GM19240 (cell line): ENCODE results near the gene FAM72B.
"Not testable (repeated sequence)": the region's sequence is repeated elsewhere in the genome, so short reads cannot be mapped to it uniquely, and the experiment has no call there.

Experiments
- DNase-seq: peaks from one replicate; pipeline ENCODE4 v3.0.0; 2011; ENCODE audit warnings: low spot score; ENCODE audit not compliant: insufficient read length

Gene FAM72B

DNA sequence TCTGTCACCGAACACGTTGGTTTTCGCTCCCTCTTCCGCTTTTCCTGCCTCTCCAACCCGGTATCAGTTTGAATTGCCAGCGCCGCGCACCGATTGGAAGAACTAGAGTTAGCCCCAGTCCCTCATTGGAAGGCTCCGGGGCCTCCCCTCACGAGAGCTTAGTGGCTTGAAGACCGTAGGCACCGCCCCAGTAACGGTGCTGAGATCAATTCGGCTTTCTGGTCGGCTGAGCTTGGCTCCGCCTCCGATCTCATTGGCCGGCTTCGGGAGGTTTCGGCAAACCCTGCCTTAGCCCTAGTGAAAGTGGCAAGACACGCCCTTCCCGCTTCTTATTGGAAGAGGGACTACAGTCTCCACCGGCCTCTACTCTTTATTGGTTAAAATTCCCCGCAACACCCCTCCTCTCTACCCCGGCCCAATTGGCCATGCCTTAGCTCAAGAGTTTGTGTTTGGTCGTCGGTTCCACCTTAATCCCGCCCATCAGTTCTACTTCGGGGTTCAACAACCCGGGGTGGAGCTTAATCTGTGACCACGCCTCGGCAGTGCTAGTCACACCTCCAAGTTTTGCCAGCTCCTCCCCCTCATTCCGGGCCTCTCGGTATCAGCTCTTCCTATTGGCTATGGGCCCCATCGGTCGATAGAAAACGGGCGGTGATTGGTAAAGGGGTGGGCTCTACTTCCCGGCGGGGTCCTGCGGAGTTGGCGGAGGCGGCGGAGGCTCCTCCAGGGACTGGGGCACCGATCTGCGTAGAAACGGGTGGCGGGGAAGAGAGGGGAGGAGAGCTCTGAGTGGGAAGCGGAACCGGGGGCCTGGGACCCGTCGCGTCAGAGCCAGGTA, at the start of gene FAM72B, which contains the start of gene SRGAP2C:
Gene FAM72B, minus strand, starts transcription at position 51 of the 838 bp plus-strand sequence. CDS start 851 bp downstream, outside the sequence.
Gene SRGAP2C, plus strand, starts transcription at position 686 of the 838 bp plus-strand sequence. CDS start 2,472 bp downstream, outside the sequence.
- peak; percentile 11 for DNase-seq

DNA sequence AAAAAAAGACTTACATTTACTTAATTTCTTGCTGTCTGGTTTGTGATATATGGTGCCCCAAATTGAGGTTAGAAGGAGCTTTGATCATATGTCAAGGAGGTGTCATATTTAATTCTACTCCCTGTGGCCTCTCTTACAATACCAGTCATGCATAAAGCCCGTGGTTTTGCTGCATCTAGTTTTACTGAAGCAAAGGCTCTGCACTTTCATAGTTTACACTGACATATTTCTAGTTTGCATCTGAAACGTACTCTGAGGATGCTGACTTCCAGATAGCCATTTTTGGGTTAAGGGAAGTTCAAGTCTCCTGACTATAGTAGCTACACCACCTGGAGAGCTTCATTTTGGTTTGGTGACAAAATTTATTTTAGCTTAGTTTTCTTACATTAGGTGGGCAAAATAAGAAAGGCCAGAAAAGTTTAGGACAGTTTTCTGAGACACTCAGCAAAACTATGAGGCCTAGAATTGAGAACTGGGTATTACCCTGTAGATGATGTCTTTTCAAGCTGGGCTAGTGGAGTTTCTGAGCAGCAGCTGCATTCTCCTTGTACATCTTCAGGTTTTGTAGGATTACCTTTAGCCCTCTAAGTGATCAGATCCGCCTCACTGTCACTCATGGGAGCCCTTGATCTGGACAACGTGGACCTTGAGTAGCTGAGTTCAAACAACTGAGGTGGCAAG, 48.4 kb upstream of the FAM72B start:
- not testable (repeated sequence) for DNase-seq

DNA sequence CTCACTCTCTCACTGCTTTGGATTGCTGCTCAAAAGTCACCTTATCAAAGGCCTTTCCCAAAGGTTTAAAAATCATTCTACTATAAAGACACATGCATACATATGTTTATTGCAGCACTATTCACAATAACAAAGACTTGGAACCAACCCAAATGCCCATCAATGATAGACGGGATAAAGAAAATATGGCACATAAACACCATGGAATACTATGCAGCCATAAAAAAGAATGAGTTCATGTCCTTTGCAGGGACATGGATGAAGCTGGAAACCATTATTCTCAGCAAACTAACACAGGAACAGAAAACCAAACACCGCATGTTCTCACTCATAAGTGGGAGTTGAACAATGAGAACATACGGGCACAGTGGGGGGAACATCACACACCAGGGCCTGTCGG, 46.5 kb upstream of the FAM72B start:
- DNase-seq, result not testable (repeated sequence)

DNA sequence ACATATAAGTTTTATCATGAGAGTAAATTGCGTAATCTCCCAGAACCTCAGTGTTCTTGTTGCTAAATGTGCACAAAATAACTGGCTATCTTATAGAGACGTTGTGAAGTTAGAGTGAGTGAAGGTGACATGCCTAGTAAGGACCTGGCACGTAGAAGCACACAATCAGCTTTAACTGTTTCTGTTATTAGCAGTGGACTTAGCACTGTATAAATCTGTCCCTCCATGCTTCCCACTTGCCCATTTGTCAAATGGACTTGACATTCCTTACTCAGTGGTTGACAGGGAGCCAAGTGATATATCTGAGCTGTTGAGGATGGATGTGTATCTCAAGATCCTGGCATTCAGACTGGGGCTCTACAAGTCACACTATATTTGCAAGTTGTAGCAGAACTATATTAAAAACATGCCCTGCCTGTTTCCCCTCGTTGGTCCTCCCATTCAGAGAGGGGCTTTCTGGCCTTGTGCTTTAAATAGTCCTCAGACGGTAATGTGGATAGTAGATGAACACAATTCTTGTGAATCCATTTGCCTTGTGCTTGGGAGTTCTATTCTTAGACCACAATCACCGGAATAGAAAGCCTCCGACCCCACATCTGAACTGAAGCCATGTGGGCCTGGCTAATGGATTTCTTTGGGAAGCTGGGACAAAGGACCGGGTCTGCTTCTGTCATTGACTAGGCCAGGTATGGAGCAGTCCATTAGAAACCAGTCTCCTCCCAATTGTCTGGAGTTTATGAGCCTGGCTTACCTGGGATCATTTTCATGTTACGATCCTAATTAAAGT, 43.6 kb upstream of the FAM72B start:
- not testable (repeated sequence) for DNase-seq

GRCh38 chr1:121226925-121227324, 42.8 kb upstream of the FAM72B start:
- DNase-seq, result not testable (repeated sequence)

DNA sequence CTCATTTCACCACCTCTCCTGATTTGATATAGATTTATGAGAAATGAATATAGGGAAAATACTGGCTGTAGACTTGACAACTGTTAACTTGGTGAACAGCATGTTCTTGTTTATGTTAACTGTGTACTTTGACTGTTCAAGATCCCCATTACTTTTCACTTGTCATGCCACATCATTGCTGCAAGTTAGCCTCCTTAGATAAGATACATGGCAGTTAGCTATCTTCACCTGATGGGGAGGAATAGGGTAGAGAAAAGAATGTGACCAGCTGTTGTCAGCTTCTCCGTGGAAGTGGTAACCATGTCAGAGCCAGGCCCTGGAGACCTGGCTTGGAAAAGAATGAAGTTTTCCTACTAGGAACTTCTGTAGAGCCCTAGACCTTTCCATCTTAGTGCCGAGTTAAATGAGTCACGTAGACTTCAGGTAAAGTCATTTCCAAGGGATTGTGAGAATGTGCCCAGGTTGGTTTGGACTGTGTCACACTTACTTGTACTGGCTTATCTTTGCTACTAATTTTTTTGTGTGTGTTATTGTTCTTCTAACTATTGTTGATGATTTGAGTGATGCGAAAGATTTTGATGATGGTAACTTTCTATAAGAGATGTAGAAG, 42.3 kb upstream of the FAM72B start:
- not testable (repeated sequence) for DNase-seq

DNA sequence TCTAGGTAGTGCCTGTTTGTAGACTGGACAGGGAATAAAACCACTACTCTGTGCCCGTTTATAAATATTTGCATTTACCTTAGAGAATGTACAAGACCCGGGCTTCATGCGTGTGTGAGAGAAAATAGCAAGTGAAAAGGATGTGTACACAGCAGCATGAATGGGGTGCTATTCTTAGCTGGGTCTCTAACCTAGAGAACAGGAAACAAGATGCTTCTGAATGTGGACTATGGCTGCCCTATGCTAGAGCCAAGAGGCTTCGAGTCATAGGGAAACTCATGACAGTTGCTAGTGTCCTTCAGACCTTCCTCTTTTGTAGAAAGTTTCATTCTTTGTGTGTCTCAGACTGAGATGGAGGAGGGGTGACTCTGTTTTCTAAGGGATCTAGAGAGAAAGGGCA, 40.6 kb upstream of the FAM72B start:
- DNase-seq, result not testable (repeated sequence)

- DNase-seq, result not testable (repeated sequence)
Observed at GRCh38 chr1:121221770-121222169, 37.6 kb upstream of the FAM72B start.

DNA sequence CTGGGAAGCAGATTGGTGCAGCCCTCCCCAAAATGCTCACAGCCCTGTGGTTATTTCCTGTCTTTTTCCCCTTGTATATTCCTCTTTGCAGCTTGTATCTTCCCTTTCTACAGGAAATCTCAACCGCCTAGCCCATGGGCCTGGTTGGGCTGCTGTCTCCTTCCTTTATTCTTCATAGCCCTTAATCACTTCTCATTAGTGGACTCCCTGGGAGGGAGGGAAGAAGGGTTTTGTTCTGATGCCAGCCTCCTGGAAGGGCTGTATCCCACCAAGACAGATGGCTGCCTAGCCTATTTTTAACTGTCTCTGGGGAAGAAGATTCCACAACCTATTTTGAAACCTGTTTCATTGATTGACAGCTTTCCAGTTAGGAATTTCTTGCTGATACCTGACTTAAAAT, 32.5 kb upstream of the FAM72B start:
- DNase-seq, result not testable (repeated sequence)

DNA sequence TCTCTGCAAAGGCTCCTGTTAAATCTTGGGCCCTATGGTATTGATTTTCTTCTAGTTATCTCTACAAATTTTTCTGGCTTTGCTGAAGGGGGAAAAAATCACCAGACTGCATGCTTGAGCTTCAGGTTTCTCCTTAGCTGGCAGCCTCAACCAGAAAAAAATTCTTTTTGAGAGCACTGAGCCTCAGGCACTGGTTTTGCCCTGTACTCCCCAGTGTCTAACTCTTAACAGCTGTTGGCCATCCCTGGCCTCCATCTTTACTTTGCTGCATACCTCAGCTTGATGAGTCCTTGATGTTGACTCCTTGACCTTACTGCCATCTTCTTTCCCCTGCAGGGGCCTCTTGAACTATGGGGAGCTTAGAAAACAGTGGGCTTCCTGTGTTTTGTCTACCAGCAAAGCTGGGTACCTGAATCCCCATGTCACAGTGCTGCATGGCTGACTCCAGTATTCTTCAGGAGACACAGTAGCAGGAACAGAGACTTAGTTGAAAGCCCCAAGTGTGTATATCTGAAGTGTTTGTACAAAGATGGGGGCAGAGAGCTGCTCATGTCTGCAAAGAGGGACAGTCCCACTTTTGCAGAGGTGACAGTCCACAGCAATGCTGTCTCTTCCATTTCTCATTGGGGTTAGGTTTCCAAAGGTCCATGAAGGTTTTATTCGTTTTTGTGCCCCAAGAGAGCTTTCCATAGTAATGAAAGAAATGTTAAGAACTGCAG, 31.7 kb upstream of the FAM72B start:
- DNase-seq, result not testable (repeated sequence)

DNA sequence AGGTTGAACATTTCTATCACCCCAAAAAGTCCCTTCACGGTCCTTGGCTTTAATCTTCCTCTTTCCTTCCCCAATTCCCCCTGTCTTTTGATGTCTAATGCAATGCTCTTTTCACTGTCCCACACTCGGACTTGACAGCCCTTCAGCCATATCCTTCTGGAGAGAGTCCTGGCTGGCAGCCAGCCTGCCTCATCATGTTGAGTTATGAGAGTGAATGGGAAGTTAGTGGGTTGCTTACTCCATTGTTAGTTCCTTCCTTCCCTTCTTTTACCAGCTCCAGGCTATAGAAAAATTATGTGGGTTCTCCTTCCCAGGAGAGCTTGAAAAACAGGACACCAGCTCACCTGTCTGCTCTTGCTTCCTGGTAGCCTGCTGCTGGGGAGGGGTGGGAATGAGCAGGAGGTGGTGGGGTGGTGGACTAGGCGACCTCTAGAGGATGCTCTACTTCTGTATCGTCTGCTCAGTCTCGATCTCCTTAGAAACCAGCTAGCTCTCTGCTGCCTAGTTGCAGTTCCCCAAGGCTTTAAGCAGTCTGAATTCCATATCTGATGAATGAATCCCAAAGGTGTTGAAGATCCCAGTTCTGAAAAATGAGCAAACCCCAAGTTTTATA, 30.5 kb upstream of the FAM72B start:
- not testable (repeated sequence) for DNase-seq

DNA sequence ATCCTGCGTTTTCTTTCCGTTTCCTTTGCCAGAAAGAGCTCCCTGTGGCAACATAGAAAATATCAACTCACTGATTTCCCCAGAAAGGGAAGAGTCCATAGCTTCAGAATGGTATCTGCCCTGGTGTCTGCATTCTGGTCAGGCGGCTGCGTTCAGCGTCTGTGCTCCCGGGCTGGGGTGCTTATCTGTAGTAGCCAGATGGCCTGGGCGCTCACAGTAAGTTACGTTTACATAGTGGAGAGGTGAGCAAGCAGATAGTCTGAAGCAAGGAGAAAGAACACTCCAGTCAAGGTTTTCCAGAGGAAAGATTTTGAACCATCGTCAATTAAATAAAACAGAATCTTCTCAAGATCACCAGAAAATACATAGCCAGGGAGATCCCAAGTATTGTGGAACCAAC, 29.4 kb upstream of the FAM72B start:
- not testable (repeated sequence) for DNase-seq

- not testable (repeated sequence) for DNase-seq
Observed at GRCh38 chr1:121210778-121211177, 26.6 kb upstream of the FAM72B start.

GRCh38 chr1:121208375-121208774, 24.2 kb upstream of the FAM72B start:
- not testable (repeated sequence) for DNase-seq

GRCh38 chr1:121207328-121207727, 23.2 kb upstream of the FAM72B start:
- DNase-seq, result not testable (repeated sequence)

DNA sequence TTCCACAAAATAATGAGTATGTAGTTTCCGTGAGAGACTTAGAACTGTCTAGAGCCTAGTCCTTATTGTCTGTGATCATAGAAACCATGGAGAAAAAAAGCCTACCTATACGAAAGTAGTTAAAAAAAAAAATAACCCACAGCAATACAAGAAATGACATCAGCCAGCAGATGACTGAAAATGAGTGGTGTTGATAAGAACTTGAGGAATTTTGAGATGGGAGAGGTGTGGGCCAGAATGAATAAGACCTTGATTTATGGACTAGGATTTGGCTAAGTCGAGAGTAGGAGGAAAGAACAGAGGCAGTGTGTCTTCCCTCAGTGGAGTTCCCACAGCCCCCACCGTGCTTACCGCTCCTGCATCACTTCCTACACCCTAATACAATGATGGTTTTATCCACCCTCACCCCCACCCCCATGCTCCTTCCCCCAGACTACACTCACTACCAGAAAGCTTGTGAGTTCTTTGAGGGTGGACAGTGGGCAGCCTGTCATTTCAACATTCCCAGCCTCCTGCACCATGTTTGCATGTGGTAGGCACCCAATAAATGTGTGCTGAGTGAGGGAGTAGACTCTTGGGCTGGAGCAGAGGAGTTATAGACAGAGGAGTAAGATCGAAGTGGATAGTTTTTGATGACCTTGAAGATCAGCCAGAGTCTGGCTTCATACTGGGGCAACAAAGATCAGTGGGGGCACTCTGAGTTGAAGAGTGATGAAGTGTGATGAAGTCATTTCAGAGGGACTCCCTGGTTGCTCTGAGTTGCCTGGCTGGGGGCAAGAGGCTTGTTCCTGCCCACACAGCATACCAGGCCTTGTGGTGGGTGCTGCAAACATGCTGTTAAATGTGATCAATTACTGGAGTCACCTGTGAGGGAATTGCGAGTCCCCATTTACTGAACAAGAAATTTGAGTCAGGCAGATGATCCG, 21.9 kb upstream of the FAM72B start:
- not testable (repeated sequence) for DNase-seq

DNA sequence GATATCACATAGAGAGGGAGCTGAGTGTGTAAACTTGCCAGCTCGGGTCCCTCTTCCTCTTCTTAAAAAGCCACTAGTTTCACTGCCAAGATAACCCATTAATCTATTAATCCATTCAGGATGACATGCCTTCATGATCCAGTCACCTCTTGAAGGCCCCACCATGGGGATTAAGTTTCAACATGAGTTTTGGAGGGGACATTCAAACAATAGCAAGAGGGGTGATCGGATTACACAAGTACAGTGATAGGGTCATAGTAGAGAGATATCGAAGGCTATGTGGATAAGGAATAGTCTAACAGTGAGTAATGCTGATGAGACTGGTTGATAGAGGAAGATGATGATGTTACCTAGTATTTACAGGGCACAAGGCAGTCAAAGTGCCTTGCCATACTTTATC, 18.8 kb upstream of the FAM72B start:
- not testable (repeated sequence) for DNase-seq
